HFF-Myc (cell line): Measurements from ENCODE around the gene FCGBP.
A peak's percentile ranks its signal among the peaks of the same experiment; 100 is the strongest.

ENCODE experiments used
- DNase-seq: peaks from one replicate; pipeline ENCODE4 v3.0.0-alpha.2; 2011; ENCODE audit warnings: low read depth; ENCODE audit errors: extremely low read depth
- H3K4me3 ChIP-seq: replicated peaks from 2 replicates; pipeline ENCODE4 v1.5.1; 2011; ENCODE audit warnings: low read depth, mild to moderate bottlenecking, control low read depth, low read length
- CTCF ChIP-seq: IDR thresholded peaks from 2 replicates; pipeline ENCODE4 v1.5.1; 2012; ENCODE audit warnings: mild to moderate bottlenecking, low read depth, low read length, control low read depth; ENCODE audit errors: missing control alignments

Gene FCGBP

GRCh38 chr19:39934584-39935363, at the start of gene FCGBP:
Gene FCGBP, minus strand, starts transcription at chr19:39934634.
- TF ChIP-seq CTCF, result no peak
- no peak for DNase-seq
- no peak within 1 kb of the TSS for H3K4me3 ChIP-seq

GRCh38 chr19:39983695-39984300, 49.4 kb upstream of the FCGBP start:
- H3K4me3 ChIP-seq, result no peak overlapping the region
- TF ChIP-seq CTCF, result no peak
- DNase-seq, result no peak

- no peak overlapping the region for H3K4me3 ChIP-seq
- no peak for TF ChIP-seq CTCF
- DNase-seq, result no peak
Measured at GRCh38 chr19:39982883-39983282, 48.4 kb upstream of the FCGBP start.

- no peak for TF ChIP-seq CTCF
- no peak overlapping the region for H3K4me3 ChIP-seq
- DNase-seq, result no peak
Measured at GRCh38 chr19:39974377-39975155, 40.1 kb upstream of the FCGBP start.

GRCh38 chr19:39971380-39972035, 37.1 kb upstream of the FCGBP start:
- DNase-seq, result no peak
- peak overlapping the region; percentile 95 for H3K4me3 ChIP-seq
- no peak for TF ChIP-seq CTCF

- peak; percentile 72 for TF ChIP-seq CTCF
- H3K4me3 ChIP-seq, result peak within 1 kb of the TSS; percentile 95
- DNase-seq, result peak; percentile 98
Measured at GRCh38 chr19:39970675-39971379, 36.4 kb upstream of the FCGBP start, which contains the start of gene PSMC4. Gene PSMC4, plus strand, starts transcription at chr19:39971165. Its CDS starts 38 bp downstream, at chr19:39971203.
